ENCODE results near the gene LBX1. TPM values are rescaled to one million over a fixed set of nuclear protein-coding genes. Genes with fewer than 3 reads are reported as not detected.

Gene LBX1
- total and polyA plus RNA-seq, 2 experiments from 2014 or later = not detected

- in situ Hi-C loops (cut with MboI) = loop anchor here (25.0 kb wide), 1 partner anchor 579 kb away; no protein-coding TSS in a partner anchor
- WGBS, 2 experiments (ENCODE audit: low coverage in 1 of 2, low lambda C conversion rate in 2 of 2, missing lambda C conversion rate in 2 of 2) = 39 to 54% methylated on average over 2 of the region's 2 CpGs
Observed at GRCh38 chr10:101182936-101183335, 46.3 kb downstream of the LBX1 start.

More at GRCh38 chr10:101182936-101183335, 46.3 kb downstream of the LBX1 start:
- Histone ChIP-seq H3K4me2 (ENCODE audit: unreplicated experiment) (no peak overlapping the region), H3K36me3 (ENCODE audit: low read depth) (no peaks in the 10 kb centered on the region), H4K20me1 (ENCODE audit: insufficient read depth) (no peaks in the 10 kb centered on the region), H3F3A (ENCODE audit: insufficient read depth) (no peaks in the 10 kb centered on the region), H3K27me3 (replicated peaks; ENCODE audit: insufficient read depth) (peaks cover 51% of the 10 kb centered on the region), H3K9me2 (ENCODE audit: insufficient read depth) (no peaks in the 10 kb centered on the region), H3K79me2 (ENCODE audit: insufficient read depth) (no peaks in the 10 kb centered on the region), H2AFZ (no peak overlapping the region), H3K9me3 (ENCODE audit: low read depth) (no peaks in the 10 kb centered on the region), H3K4me1 (ENCODE audit: insufficient read depth) (no peaks in the 10 kb centered on the region), H3K27ac (no peak overlapping the region), H3K4me3 (no peak overlapping the region), H3K9ac (no peak overlapping the region)
- no peak for DNase-seq
- TF ChIP-seq EZH2 (IDR thresholded peaks at IDR 0.05; ENCODE audit: insufficient read depth, poor library complexity, severe bottlenecking) (no peak), EZH2phosphoT487 (IDR thresholded peaks at IDR 0.05; ENCODE audit: insufficient read depth, low read depth) (no peak)

Other genes starting within 250 kb of the LBX1 start
- gene MRPL43, start 242.0 kb downstream of the LBX1 start, total RNA-seq (2014; rRNA removed; shearing (Covaris generic)) = 83.5 and 94.1 TPM in 2 replicates
- 145 and 148 TPM in 2 replicates for gene MRPL43, start 242.0 kb downstream of the LBX1 start, polyA plus RNA-seq (2016; fragmentation: Nextera tagmentation; extraction: Ambion mirVana)
- gene TWNK, start 241.9 kb downstream of the LBX1 start, total RNA-seq (2014; rRNA removed; shearing (Covaris generic)) = 3.4 and 4.4 TPM in 2 replicates
- 3.6 and 4.4 TPM in 2 replicates for gene TWNK, start 241.9 kb downstream of the LBX1 start, polyA plus RNA-seq (2016; fragmentation: Nextera tagmentation; extraction: Ambion mirVana)
- 95.2 and 113 TPM in 2 replicates for gene LZTS2, start 229.7 kb downstream of the LBX1 start, total RNA-seq (2014; rRNA removed; shearing (Covaris generic))
- gene LZTS2, start 229.7 kb downstream of the LBX1 start, polyA plus RNA-seq (2016; fragmentation: Nextera tagmentation; extraction: Ambion mirVana) = 51.1 and 54.8 TPM in 2 replicates
- 0.54 TPM in 1 of 2 replicates, not detected in the other for gene PDZD7, start 198.3 kb downstream of the LBX1 start, total RNA-seq (2014; rRNA removed; shearing (Covaris generic))
- 1.1 and 1.8 TPM in 2 replicates for gene PDZD7, start 198.3 kb downstream of the LBX1 start, polyA plus RNA-seq (2016; fragmentation: Nextera tagmentation; extraction: Ambion mirVana)
- 79.8 and 103 TPM in 2 replicates for gene SFXN3, start 198.2 kb downstream of the LBX1 start, total RNA-seq (2014; rRNA removed; shearing (Covaris generic))
- gene SFXN3, start 198.2 kb downstream of the LBX1 start, polyA plus RNA-seq (2016; fragmentation: Nextera tagmentation; extraction: Ambion mirVana) = 58.8 and 61.7 TPM in 2 replicates
- gene KAZALD1, start 167.5 kb downstream of the LBX1 start, total RNA-seq (2014; rRNA removed; shearing (Covaris generic)) = 42.6 and 62.6 TPM in 2 replicates
- gene KAZALD1, start 167.5 kb downstream of the LBX1 start, polyA plus RNA-seq (2016; fragmentation: Nextera tagmentation; extraction: Ambion mirVana) = 34.1 and 34.4 TPM in 2 replicates
- not detected in 2 replicates for gene TLX1, start 98.2 kb downstream of the LBX1 start, total RNA-seq (2014; rRNA removed; shearing (Covaris generic))
- not detected in 2 replicates for gene TLX1, start 98.2 kb downstream of the LBX1 start, polyA plus RNA-seq (2016; fragmentation: Nextera tagmentation; extraction: Ambion mirVana)
- gene BTRC, start 124.7 kb upstream of the LBX1 start, total RNA-seq (2014; rRNA removed; shearing (Covaris generic)) = 8.4 and 10.5 TPM in 2 replicates
- 11.0 and 11.4 TPM in 2 replicates for gene BTRC, start 124.7 kb upstream of the LBX1 start, polyA plus RNA-seq (2016; fragmentation: Nextera tagmentation; extraction: Ambion mirVana)